ENCODE measurements around the gene SH2D1A. TPM values are rescaled to one million over a fixed set of nuclear protein-coding genes. Genes with fewer than 3 reads are reported as not detected.

The SH2D1A gene
- total and polyA plus RNA-seq, 4 donors: 0.27 to 2.1 (median 0.65) TPM

DNA sequence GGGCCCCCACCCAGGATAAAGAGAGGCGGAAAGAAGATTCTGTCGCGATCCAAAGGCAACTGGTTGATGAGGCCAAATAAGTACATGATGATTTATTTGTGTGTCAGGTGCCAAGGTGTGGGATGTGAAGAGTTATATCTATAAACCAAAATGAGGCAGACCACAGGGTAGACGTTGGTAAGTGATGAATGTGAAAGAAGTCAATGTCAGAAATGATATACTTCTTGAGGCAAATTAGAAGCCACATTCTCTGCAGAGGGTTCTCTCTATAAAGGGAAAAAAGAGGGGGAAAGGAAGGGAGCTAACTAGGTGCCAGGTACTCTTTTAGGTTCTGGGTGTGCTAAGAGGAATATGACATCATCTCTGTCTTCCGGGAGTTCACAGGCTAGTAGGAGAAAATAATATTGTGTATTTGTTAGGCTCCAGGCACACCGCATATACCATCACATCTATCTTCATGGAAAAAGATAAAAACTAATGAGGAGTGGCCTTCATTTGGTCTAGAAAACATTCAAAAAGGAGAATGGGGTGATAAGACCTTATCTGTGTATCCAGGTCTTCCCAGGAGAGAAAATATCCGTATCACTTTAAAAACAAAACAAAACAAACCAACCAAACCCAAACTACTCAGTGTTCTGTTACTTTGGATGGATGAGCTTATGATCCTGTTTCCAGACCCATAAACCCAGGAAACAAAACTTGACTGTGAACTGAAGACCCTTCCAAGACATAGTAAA, 4.8 kb upstream of the SH2D1A start (continued):
- no peak for TF ChIP-seq CTCF (IDR thresholded peaks at IDR 0.05; ENCODE audit: low read depth, low read length, missing input control)

DNA sequence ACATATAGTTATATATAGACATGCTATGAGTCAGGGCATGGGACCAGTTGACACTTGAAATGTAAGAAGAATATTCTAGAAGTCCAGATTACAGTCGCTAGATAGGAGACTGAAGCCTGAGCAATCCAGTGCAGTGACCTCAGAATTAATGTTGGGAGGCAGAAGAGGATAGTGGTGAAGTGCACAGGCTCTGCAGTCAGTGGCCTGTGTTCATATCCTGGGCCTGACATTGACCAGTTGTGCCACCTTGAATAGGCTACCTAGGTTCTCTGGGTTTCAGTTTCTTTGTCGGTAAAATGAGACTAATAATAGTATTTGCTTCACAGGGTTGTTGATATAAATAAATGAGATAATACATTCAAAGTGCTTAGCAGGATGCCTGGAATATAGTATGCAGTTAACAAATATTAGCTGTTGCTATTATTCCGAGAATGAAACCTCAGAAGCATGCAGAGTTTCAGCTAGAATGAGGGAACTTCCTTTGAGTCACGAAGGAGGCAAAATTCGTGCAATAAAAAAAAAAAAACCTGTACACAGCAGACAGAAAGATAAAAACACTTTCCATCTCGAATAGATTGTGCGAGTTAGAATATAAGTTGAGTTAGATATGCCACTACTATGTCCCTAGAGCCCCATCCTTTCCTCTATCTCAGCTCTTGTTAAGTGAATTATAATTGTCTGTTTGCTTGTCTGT, 4.0 kb upstream of the SH2D1A start:
- H3K9me3 ChIP-seq (ENCODE audit: control insufficient read depth in 4 of 4, low read length in 3 of 4): no peaks in the 10 kb centered on the region
- H3K4me3 ChIP-seq (ENCODE audit: low read depth in 1 of 3, low read length in 3 of 3): no peak overlapping the region
- H3K27ac ChIP-seq (ENCODE audit: low read depth in 1 of 2, low read length in 2 of 2): no peak overlapping the region
- WGBS: 77% methylated on average over 7 of the region's 7 CpGs
- TF ChIP-seq NR2F2 (IDR thresholded peaks at IDR 0.05): no peak
- TF ChIP-seq HNF4G (IDR thresholded peaks at IDR 0.05): no peak
- no peaks in the 10 kb centered on the region for H3K36me3 ChIP-seq (ENCODE audit: control insufficient read depth in 4 of 4, insufficient read depth in 3 of 4, low read depth in 1 of 4, low read length in 3 of 4)
- H3K27me3 ChIP-seq (ENCODE audit: control insufficient read depth in 4 of 4, insufficient read depth in 4 of 4, low read length in 3 of 4): no peaks in the 10 kb centered on the region
- no peak for DNase-seq (ENCODE audit: low spot score)
- H3K9ac ChIP-seq (ENCODE audit: low read depth in 1 of 2, low read length in 2 of 2): no peak overlapping the region
- no peaks in the 10 kb centered on the region for H3K4me1 ChIP-seq (ENCODE audit: control insufficient read depth in 4 of 4, insufficient read depth in 4 of 4, low read length in 3 of 4)

- no peak overlapping the region for H3K4me3 ChIP-seq (ENCODE audit: low read depth in 1 of 3, low read length in 3 of 3)
- TF ChIP-seq YY1 (IDR thresholded peaks at IDR 0.05) (no peak), RAD21 (IDR thresholded peaks at IDR 0.05) (no peak), TAF1 (conservative IDR thresholded peaks at IDR 0.05) (no peak), NR2F2 (IDR thresholded peaks at IDR 0.05) (no peak), FOXA2 (IDR thresholded peaks at IDR 0.05) (no peak), EGR1 (IDR thresholded peaks at IDR 0.05; ENCODE audit: low read depth in 2 of 2) (no peak), HNF4A (conservative IDR thresholded peaks at IDR 0.05) (no peak), FOXA1 (IDR thresholded peaks at IDR 0.05) (no peak), JUND (IDR thresholded peaks at IDR 0.05) (no peak), RXRA (IDR thresholded peaks at IDR 0.05) (no peak), HNF4G (IDR thresholded peaks at IDR 0.05) (no peak), SP1 (IDR thresholded peaks at IDR 0.05) (no peak), GABPA (IDR thresholded peaks at IDR 0.05 in 1 of 2, conservative IDR thresholded peaks at IDR 0.05 in 1 of 2) (no peak)
- TF ChIP-seq, protein P1, sequence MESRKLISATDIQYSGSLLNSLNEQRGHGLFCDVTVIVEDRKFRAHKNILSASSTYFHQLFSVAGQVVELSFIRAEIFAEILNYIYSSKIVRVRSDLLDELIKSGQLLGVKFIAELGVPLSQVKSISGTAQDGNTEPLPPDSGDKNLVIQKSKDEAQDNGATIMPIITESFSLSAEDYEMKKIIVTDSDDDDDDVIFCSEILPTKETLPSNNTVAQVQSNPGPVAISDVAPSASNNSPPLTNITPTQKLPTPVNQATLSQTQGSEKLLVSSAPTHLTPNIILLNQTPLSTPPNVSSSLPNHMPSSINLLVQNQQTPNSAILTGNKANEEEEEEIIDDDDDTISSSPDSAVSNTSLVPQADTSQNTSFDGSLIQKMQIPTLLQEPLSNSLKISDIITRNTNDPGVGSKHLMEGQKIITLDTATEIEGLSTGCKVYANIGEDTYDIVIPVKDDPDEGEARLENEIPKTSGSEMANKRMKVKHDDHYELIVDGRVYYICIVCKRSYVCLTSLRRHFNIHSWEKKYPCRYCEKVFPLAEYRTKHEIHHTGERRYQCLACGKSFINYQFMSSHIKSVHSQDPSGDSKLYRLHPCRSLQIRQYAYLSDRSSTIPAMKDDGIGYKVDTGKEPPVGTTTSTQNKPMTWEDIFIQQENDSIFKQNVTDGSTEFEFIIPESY (IDR thresholded peaks at IDR 0.05): no peak
- TF ChIP-seq, protein P2, sequence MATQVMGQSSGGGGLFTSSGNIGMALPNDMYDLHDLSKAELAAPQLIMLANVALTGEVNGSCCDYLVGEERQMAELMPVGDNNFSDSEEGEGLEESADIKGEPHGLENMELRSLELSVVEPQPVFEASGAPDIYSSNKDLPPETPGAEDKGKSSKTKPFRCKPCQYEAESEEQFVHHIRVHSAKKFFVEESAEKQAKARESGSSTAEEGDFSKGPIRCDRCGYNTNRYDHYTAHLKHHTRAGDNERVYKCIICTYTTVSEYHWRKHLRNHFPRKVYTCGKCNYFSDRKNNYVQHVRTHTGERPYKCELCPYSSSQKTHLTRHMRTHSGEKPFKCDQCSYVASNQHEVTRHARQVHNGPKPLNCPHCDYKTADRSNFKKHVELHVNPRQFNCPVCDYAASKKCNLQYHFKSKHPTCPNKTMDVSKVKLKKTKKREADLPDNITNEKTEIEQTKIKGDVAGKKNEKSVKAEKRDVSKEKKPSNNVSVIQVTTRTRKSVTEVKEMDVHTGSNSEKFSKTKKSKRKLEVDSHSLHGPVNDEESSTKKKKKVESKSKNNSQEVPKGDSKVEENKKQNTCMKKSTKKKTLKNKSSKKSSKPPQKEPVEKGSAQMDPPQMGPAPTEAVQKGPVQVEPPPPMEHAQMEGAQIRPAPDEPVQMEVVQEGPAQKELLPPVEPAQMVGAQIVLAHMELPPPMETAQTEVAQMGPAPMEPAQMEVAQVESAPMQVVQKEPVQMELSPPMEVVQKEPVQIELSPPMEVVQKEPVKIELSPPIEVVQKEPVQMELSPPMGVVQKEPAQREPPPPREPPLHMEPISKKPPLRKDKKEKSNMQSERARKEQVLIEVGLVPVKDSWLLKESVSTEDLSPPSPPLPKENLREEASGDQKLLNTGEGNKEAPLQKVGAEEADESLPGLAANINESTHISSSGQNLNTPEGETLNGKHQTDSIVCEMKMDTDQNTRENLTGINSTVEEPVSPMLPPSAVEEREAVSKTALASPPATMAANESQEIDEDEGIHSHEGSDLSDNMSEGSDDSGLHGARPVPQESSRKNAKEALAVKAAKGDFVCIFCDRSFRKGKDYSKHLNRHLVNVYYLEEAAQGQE (IDR thresholded peaks at IDR 0.05): no peak
- TF ChIP-seq, protein P3, sequence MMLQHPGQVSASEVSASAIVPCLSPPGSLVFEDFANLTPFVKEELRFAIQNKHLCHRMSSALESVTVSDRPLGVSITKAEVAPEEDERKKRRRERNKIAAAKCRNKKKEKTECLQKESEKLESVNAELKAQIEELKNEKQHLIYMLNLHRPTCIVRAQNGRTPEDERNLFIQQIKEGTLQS (IDR thresholded peaks at IDR 0.05): no peak
- TF ChIP-seq, protein P4, sequence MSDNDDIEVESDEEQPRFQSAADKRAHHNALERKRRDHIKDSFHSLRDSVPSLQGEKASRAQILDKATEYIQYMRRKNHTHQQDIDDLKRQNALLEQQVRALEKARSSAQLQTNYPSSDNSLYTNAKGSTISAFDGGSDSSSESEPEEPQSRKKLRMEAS (IDR thresholded peaks at IDR 0.05): no peak
- no peaks in the 10 kb centered on the region for H3K27me3 ChIP-seq (ENCODE audit: control insufficient read depth in 4 of 4, insufficient read depth in 4 of 4, low read length in 3 of 4)
- H3K27ac ChIP-seq (ENCODE audit: low read depth in 1 of 2, low read length in 2 of 2): no peak overlapping the region
- no peak for DNase-seq (ENCODE audit: low spot score)
- H3K9me3 ChIP-seq (ENCODE audit: control insufficient read depth in 4 of 4, low read length in 3 of 4): no peaks in the 10 kb centered on the region
- H3K36me3 ChIP-seq (ENCODE audit: control insufficient read depth in 4 of 4, insufficient read depth in 3 of 4, low read depth in 1 of 4, low read length in 3 of 4): no peaks in the 10 kb centered on the region
- no peak overlapping the region for H3K9ac ChIP-seq (ENCODE audit: low read depth in 1 of 2, low read length in 2 of 2)
- no peaks in the 10 kb centered on the region for H3K4me1 ChIP-seq (ENCODE audit: control insufficient read depth in 4 of 4, insufficient read depth in 4 of 4, low read length in 3 of 4)
Observed at GRCh38 chrX:124343016-124343415, 3.3 kb upstream of the SH2D1A start.
